Adrenal gland (tissue), 5 donors: ENCODE results near the gene XDH.

Source experiments
- CTCF ChIP-seq, 6 experiments: fragments of 450-650 bp in 4 of 6; fragments of 200-600 bp in 2 of 6; sonication (generic) in 1 of 6; IDR thresholded peaks; 1 replicate in 5 of 6; 2 replicates in 1 of 6; pipeline versions ENCODE4 v1.5.1 to v1.8.0; 2016 to 2021; ENCODE audit warnings: antibody characterized with exemption in 6 of 6, mild to moderate bottlenecking in 2 of 6, moderate library complexity in 1 of 6
- POLR2A ChIP-seq, 2 donors: fragments of 450-650 bp; IDR thresholded peaks; one replicate each; pipeline ENCODE4 v1.6.1; 2017; ENCODE audit warnings: antibody characterized with exemption in 2 of 2, mild to moderate bottlenecking in 2 of 2, moderate library complexity in 1 of 2
- donor health status: DM: no; HTN: no; CAD: no.

- TF ChIP-seq CTCF (IDR thresholded peaks at IDR 0.05) = no peak
- TF ChIP-seq POLR2A (IDR thresholded peaks at IDR 0.05) = no peak
Observed at GRCh38 chr2:31314761-31315160, 99.8 kb downstream of the XDH start.
